ENCODE results near the gene NPHP4. TPM values are rescaled to one million over a fixed set of nuclear protein-coding genes. Genes with fewer than 3 reads are reported as not detected.

The NPHP4 gene
- total and polyA plus RNA-seq, 9 of the 15 experiments (the other 6 are each of a cell fraction or from before 2014, with no cell fraction given), result 0.52 to 26.2 (median 6.7) TPM

- peak in 1 of 2 experiments; percentile 91 for TF ChIP-seq AFF1 (IDR thresholded peaks at IDR 0.05; ENCODE audit: low read depth in 1 of 2, partially characterized antibody in 2 of 2)
- peak; percentile 100 for TF ChIP-seq TEAD4 (IDR thresholded peaks at IDR 0.05; ENCODE audit: low read length)
- TF ChIP-seq TEAD4 (CRISPR knock-in tag; IDR thresholded peaks at IDR 0.05; ENCODE audit: borderline replicate concordance), result no peak
- TF ChIP-seq GABPA (tag; conservative IDR thresholded peaks at IDR 0.05; ENCODE audit: low read depth), result 0 out of 2 replicates have a peak, but pooled peaks have one; percentile 30
- TF ChIP-seq MEF2D (tag; conservative IDR thresholded peaks at IDR 0.05; ENCODE audit: low read depth), result peak; percentile 61; the same call in 1 of the 2 replicates
- no peak for TF ChIP-seq E2F4 (CRISPR knock-in tag; IDR thresholded peaks at IDR 0.05; ENCODE audit: low read depth)
- no peak for TF ChIP-seq XRCC5 (IDR thresholded peaks at IDR 0.05; ENCODE audit: low read depth, low read length)
- TF ChIP-seq ZNF134 (CRISPR knock-in tag; conservative IDR thresholded peaks at IDR 0.05), result 0 out of 2 replicates have a peak, but pooled peaks have one; percentile 8
- TF ChIP-seq NBN (IDR thresholded peaks at IDR 0.05; ENCODE audit: low read depth), result peak; percentile 97
- peak; percentile 68 for TF ChIP-seq ZBTB17 (CRISPR knock-in tag; IDR thresholded peaks at IDR 0.05)
- TF ChIP-seq IRF1 (CRISPR knock-in tag; IDR thresholded peaks at IDR 0.05; ENCODE audit: borderline replicate concordance), result no peak
- 0 out of 2 replicates have a peak, but pooled peaks have one; percentile 16 for TF ChIP-seq TCFL5 (CRISPR knock-in tag; conservative IDR thresholded peaks at IDR 0.05)
- TF ChIP-seq GTF3C2 (IDR thresholded peaks at IDR 0.05; ENCODE audit: borderline replicate concordance, extremely low read depth, insufficient read length), result no peak
- TF ChIP-seq ZNF584 (CRISPR knock-in tag; IDR thresholded peaks at IDR 0.05; ENCODE audit: low read depth), result peak; percentile 91; the same call in 1 of the 2 replicates
- no peak for TF ChIP-seq RBBP5 (IDR thresholded peaks at IDR 0.05; ENCODE audit: borderline replicate concordance, insufficient read depth, low read length, poor library complexity, severe bottlenecking)
- peak; percentile 98 for TF ChIP-seq PHB2 (IDR thresholded peaks at IDR 0.05; ENCODE audit: low read depth)
- TF ChIP-seq KLF6 (CRISPR knock-in tag; IDR thresholded peaks at IDR 0.05; ENCODE audit: borderline replicate concordance), result peak; percentile 86; the same call in 1 of the 2 replicates
- 0 out of 2 replicates have a peak, but pooled peaks have one; percentile 76 for TF ChIP-seq OTX1 (CRISPR knock-in tag; IDR thresholded peaks at IDR 0.05)
These were observed 106.6 kb downstream of the NPHP4 start (continued) for GRCh38 chr1:5885471-5886139.
